Ovary (tissue), 3 donors: Measurements from ENCODE around the gene CRISPLD2.
A peak's percentile ranks its signal among the peaks of the same experiment; 100 is the strongest.

ENCODE experiments used
- EP300 ChIP-seq: sonication (generic); formaldehyde crosslinking; IDR thresholded peaks from one replicate; pipeline ENCODE4 v1.6.1; 2017; ENCODE audit warnings: antibody characterized with exemption
- POLR2A ChIP-seq: fragments of 450-650 bp; IDR thresholded peaks from one replicate; pipeline ENCODE4 v1.6.1; 2017; ENCODE audit warnings: antibody characterized with exemption, mild to moderate bottlenecking, moderate library complexity
- TF ChIP-seq, protein P1 (sequence below), 3 donors: fragments of 450-650 bp in 2 of 3; fragments of 200-600 bp in 1 of 3; IDR thresholded peaks; one replicate each; pipeline versions ENCODE4 v1.5.1 to v1.8.0; 2016 to 2022; ENCODE audit warnings: antibody characterized with exemption in 3 of 3, mild to moderate bottlenecking in 1 of 3
- donor health status: DM: no; HTN: no; CAD: no.

DNA sequence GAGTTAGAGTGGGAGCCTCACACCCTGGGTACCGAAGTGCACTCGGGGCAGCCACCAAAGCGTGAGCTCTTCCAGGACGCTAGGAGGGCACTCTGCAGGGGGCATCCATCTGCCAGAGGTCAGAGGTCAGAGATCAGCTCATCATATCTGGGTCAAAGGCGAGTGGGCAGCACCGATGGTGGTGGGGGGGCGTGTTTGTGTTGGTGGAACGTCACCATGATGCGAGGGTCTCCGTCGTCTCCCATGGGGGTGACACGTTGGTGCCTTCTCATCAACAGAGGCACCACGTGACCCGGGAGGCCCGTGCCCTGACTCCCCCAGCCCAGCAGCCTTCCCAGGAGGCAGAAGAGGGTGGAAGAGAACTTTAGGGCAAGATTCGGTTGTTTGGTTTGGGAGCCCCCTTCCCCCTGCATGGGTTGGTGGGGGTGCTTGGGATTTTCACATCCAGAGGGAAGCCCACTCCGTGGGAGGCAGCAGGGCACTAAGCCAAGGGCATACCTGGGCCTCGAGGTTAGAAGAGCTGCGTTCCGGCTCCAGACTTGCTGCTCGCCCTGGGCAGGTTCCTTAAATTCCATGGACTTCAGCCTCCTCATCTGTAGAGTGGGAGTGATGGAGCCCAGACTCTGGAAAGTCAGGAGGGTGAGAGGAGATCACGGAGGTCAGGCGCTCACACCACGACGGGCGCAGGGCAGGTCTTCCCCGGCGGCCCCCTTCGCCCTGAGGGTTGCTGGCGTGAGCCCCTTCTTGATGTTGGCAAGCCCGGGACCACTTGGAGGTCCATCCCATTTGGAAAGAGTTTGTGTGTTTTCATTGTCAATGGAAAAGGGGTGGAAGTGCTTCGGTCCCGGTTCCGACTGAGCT is 14.0 kb downstream of the CRISPLD2 start:
- peak; percentile 30 for TF ChIP-seq POLR2A
- TF ChIP-seq, protein P1, sequence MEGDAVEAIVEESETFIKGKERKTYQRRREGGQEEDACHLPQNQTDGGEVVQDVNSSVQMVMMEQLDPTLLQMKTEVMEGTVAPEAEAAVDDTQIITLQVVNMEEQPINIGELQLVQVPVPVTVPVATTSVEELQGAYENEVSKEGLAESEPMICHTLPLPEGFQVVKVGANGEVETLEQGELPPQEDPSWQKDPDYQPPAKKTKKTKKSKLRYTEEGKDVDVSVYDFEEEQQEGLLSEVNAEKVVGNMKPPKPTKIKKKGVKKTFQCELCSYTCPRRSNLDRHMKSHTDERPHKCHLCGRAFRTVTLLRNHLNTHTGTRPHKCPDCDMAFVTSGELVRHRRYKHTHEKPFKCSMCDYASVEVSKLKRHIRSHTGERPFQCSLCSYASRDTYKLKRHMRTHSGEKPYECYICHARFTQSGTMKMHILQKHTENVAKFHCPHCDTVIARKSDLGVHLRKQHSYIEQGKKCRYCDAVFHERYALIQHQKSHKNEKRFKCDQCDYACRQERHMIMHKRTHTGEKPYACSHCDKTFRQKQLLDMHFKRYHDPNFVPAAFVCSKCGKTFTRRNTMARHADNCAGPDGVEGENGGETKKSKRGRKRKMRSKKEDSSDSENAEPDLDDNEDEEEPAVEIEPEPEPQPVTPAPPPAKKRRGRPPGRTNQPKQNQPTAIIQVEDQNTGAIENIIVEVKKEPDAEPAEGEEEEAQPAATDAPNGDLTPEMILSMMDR (IDR thresholded peaks at IDR 0.05): no peak
- TF ChIP-seq EP300: no peak
